Hepatocyte (in vitro differentiated cells): Measurements from ENCODE around the gene PLPP1. TPM values are rescaled to one million over a fixed set of nuclear protein-coding genes. Genes with fewer than 3 reads are reported as not detected.

Experiments
- DNase-seq: peaks from one replicate; pipeline ENCODE4 v3.0.0-alpha.2; 2016; ENCODE audit warnings: low spot score
- H2AFZ ChIP-seq: fragments of 200-600 bp; sonication (generic); 2 replicates; pipeline ENCODE4 v1.6.0; 2016; ENCODE audit warnings: antibody characterized with exemption, mild to moderate bottlenecking
- H3K27ac ChIP-seq: fragments of 200-600 bp; sonication (generic); 2 replicates; pipeline ENCODE4 v1.5.1; 2016; ENCODE audit warnings: mild to moderate bottlenecking
- H3K27me3 ChIP-seq: fragments of 200-600 bp; sonication (generic); 2 replicates; pipeline ENCODE4 v1.6.1; 2016
- H3K36me3 ChIP-seq: fragments of 200-600 bp; sonication (generic); replicated peaks from 2 replicates; pipeline ENCODE4 v1.5.1; 2016; ENCODE audit warnings: low read depth; ENCODE audit not compliant: insufficient read depth
- H3K4me1 ChIP-seq: fragments of 200-600 bp; sonication (generic); 2 replicates; pipeline ENCODE4 v1.5.1; 2016; ENCODE audit warnings: mild to moderate bottlenecking, moderate library complexity; ENCODE audit not compliant: insufficient read depth
- H3K4me2 ChIP-seq: fragments of 200-600 bp; sonication (generic); 2 replicates; pipeline ENCODE4 v1.6.0; 2016
- H3K4me3 ChIP-seq: fragments of 200-600 bp; sonication (generic); 2 replicates; pipeline ENCODE4 v1.5.1; 2016; ENCODE audit warnings: mild to moderate bottlenecking
- H3K79me2 ChIP-seq: fragments of 200-600 bp; sonication (generic); 2 replicates; pipeline ENCODE4 v1.6.0; 2017; ENCODE audit warnings: mild to moderate bottlenecking
- H3K9me2 ChIP-seq: fragments of 200-600 bp; sonication (generic); replicated peaks from 2 replicates; pipeline ENCODE4 v1.6.0; 2017; ENCODE audit warnings: mild to moderate bottlenecking; ENCODE audit not compliant: insufficient read depth
- H3K9me3 ChIP-seq: fragments of 200-600 bp; sonication (generic); 2 replicates; pipeline ENCODE4 v1.5.1; 2016; ENCODE audit warnings: low read depth, mild to moderate bottlenecking
- H4K20me1 ChIP-seq: fragments of 200-600 bp; sonication (generic); 2 replicates; pipeline ENCODE4 v1.6.0; 2016; ENCODE audit warnings: mild to moderate bottlenecking; ENCODE audit not compliant: insufficient read depth, poor library complexity, severe bottlenecking
- EZH2 ChIP-seq: fragments of 200-600 bp; sonication (generic); IDR thresholded peaks from 2 replicates; pipeline ENCODE4 v1.6.1; 2016; ENCODE audit warnings: antibody characterized with exemption, mild to moderate bottlenecking, borderline replicate concordance
- EZH2phosphoT487 ChIP-seq: fragments of 200-600 bp; sonication (generic); IDR thresholded peaks from one replicate; pipeline ENCODE4 v1.6.1; 2018; ENCODE audit warnings: antibody characterized with exemption, mild to moderate bottlenecking, low read depth, moderate library complexity; ENCODE audit not compliant: unreplicated experiment, severe bottlenecking
- WGBS: methylation state at CpG from one replicate; pipeline ENCODE4 v1.1.6; 2016; ENCODE audit warnings: low lambda C conversion rate; ENCODE audit errors: missing lambda C conversion rate; 5-methylcytosine and 5-hydroxymethylcytosine counted together
- polyA plus RNA-seq: library from polyadenylated mRNA; unstranded; fragments of >200 nt; fragmentation: Nextera tagmentation; extraction: Ambion mirVana; gene quantifications from 2 replicates; pipeline ENCODE4 v1.2.1, GENCODE V29; 2016
- total RNA-seq: library from RNA; depleted of rRNA; stranded (reverse); fragments of >200 nt; gene quantifications from 2 replicates; pipeline ENCODE4 v1.2.3, GENCODE V29; 2014
- TF ChIP-seq, protein P1 (sequence below): fragments of 200-600 bp; sonication (generic); IDR thresholded peaks from 2 replicates; pipeline ENCODE4 v1.5.1; 2016; ENCODE audit warnings: antibody characterized with exemption, mild to moderate bottlenecking; ENCODE audit not compliant: poor library complexity

The PLPP1 gene
- 75.0 and 84.9 TPM in 2 replicates for total RNA-seq
- polyA plus RNA-seq: 80.1 and 89.3 TPM in 2 replicates

GRCh38 chr5:55534436-55535198 is at the start of gene PLPP1:
Gene PLPP1 (minus strand): TSS chr5:55534964. CDS start chr5:55534629, 335 bp downstream.
- H3K27ac ChIP-seq: peak within 1 kb of the TSS; percentile 99
- TF ChIP-seq EZH2 (no peak), EZH2phosphoT487 (no peak)
- TF ChIP-seq, protein P1, sequence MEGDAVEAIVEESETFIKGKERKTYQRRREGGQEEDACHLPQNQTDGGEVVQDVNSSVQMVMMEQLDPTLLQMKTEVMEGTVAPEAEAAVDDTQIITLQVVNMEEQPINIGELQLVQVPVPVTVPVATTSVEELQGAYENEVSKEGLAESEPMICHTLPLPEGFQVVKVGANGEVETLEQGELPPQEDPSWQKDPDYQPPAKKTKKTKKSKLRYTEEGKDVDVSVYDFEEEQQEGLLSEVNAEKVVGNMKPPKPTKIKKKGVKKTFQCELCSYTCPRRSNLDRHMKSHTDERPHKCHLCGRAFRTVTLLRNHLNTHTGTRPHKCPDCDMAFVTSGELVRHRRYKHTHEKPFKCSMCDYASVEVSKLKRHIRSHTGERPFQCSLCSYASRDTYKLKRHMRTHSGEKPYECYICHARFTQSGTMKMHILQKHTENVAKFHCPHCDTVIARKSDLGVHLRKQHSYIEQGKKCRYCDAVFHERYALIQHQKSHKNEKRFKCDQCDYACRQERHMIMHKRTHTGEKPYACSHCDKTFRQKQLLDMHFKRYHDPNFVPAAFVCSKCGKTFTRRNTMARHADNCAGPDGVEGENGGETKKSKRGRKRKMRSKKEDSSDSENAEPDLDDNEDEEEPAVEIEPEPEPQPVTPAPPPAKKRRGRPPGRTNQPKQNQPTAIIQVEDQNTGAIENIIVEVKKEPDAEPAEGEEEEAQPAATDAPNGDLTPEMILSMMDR: no peak
- H3K4me3 ChIP-seq: peak within 1 kb of the TSS; percentile 90
- H3K4me2 ChIP-seq: peak within 1 kb of the TSS; percentile 83
- H4K20me1 ChIP-seq: peaks cover 15% of the 10 kb centered on the region
- H3K4me1 ChIP-seq: peaks cover 25% of the 10 kb centered on the region
- DNase-seq: peak; percentile 96
- H3K79me2 ChIP-seq: peaks cover 45% of the 10 kb centered on the region
- H3K36me3 ChIP-seq: no peaks in the 10 kb centered on the region
- no peaks in the 10 kb centered on the region for H3K9me3 ChIP-seq
- H3K9me2 ChIP-seq: no peaks in the 10 kb centered on the region
- 1% methylated on average over 61 of the region's 91 CpGs for WGBS
- H3K27me3 ChIP-seq: no peaks in the 10 kb centered on the region
- H2AFZ ChIP-seq: peak within 1 kb of the TSS; percentile 88

DNA sequence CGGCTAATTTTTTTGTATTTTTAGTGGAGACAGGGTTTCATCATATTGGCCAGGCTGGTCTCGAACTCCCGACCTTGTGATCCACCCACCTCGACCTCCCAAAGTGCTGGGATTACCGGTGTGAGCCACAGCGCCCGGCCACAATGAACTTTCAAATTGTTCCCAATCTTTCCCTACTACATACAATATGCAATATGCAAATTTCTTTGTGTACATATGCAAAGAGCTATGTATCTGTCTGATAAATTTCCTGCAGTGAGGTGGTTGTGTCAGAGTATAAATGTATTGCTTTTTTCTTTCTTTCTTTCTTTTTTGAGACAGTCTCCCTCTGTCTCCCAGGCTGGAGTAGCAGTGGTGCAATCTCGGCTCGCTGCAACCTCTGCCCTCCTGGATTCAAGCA is 48.8 kb upstream of the PLPP1 start:
- Histone ChIP-seq H4K20me1 (no peaks in the 10 kb centered on the region), H3K4me3 (no peak overlapping the region), H3K36me3 (no peaks in the 10 kb centered on the region), H3K9me3 (no peaks in the 10 kb centered on the region), H3K27me3 (no peaks in the 10 kb centered on the region), H3K79me2 (no peaks in the 10 kb centered on the region), H3K4me1 (no peaks in the 10 kb centered on the region), H2AFZ (no peak overlapping the region), H3K4me2 (no peak overlapping the region), H3K27ac (no peak overlapping the region), H3K9me2 (no peaks in the 10 kb centered on the region)
- no peak for TF ChIP-seq EZH2
- WGBS: 86% methylated on average over 9 of the region's 9 CpGs
- no peak for DNase-seq

DNA sequence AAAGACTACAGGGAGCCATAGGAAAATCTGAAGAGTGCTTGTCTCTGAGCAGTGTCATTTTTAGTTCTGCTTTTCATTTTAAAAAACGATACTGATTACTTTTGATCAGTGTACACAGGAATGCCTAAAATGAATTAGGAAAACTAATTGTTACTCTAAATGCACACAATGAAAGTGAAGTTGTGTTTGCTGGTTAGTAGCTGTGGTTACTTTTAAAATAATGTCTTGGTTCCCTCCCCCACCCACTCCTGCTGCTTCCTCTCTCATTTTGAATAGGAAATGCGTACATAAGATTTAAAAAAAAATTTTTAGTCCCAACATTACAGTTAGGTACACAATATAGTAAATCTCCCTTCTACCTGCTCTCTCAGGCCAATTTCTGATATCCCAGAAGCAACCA is 47.5 kb upstream of the PLPP1 start:
- Histone ChIP-seq H3K4me3 (no peak overlapping the region), H2AFZ (no peak overlapping the region), H4K20me1 (no peaks in the 10 kb centered on the region), H3K9me3 (no peaks in the 10 kb centered on the region), H3K27me3 (no peaks in the 10 kb centered on the region), H3K4me1 (peaks cover 5% of the 10 kb centered on the region), H3K79me2 (no peaks in the 10 kb centered on the region), H3K4me2 (no peak overlapping the region), H3K9me2 (no peaks in the 10 kb centered on the region), H3K27ac (no peak overlapping the region), H3K36me3 (no peaks in the 10 kb centered on the region)
- WGBS: 85% methylated on average over 2 of the region's 2 CpGs
- no peak for DNase-seq
- TF ChIP-seq, protein P1: no peak

- Histone ChIP-seq H3K79me2 (no peaks in the 10 kb centered on the region), H3K27me3 (no peaks in the 10 kb centered on the region), H3K36me3 (no peaks in the 10 kb centered on the region), H3K9me2 (no peaks in the 10 kb centered on the region), H3K27ac (no peak overlapping the region), H3K4me1 (peaks cover 16% of the 10 kb centered on the region), H3K4me2 (no peak overlapping the region), H2AFZ (no peak overlapping the region), H4K20me1 (no peaks in the 10 kb centered on the region), H3K4me3 (no peak overlapping the region), H3K9me3 (no peaks in the 10 kb centered on the region)
- 87% methylated on average over 6 of the region's 6 CpGs for WGBS
- no peak for DNase-seq
- TF ChIP-seq, protein P1: no peak
- TF ChIP-seq EZH2phosphoT487 (no peak), EZH2 (no peak)
These were observed 45.3 kb upstream of the PLPP1 start for GRCh38 chr5:55580042-55580441.
